Measurements from ENCODE around the gene CRKL. TPM values are rescaled to one million over a fixed set of nuclear protein-coding genes. Genes with fewer than 3 reads are reported as not detected.

Gene CRKL
- total RNA-seq, 1 donor from 2014 or later: 59.6 TPM

DNA sequence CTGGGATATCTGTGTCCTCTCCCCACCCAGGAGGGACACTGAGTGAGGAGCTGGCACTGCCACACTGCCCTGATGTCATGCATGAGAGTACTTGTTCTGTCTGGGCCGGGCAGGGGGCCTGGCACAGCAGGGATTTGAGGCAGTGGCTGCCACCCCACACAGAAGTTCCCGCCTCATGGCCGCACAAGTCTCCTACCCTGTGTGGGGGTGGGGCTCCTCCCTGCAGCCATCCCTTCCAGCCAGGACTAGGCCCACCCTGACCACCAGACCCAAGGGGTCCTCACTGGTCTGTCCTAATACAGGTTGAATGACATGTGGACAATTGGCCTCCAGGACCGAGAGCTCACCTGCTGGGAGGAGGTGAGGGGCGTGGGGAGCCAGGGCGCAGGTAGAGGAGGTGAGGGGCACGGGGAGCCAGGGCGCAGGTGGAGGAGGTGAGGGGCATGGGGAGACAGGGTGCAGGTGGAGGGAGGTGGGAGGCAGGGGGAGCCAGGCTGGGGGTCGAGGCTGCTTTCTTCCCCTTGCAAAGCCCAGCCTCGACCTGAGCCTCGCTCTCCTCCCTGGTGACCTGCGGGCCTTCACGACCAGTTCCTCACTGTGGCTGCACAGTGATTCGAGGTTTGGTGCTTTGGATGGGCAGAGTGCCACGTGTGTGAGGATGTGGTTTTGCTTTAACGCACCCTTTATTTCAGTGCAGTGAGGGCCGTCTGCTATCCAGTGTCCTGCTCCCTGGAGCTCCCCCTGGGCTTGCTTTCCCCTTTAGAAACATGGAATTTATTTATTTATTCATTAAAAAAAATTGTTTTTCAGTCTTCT lies 72.3 kb downstream of the CRKL start:
- peaks cover 2% of the 10 kb centered on the region for H3K9me3 Mint-ChIP-seq (ENCODE audit: unreplicated experiment)
- H3K4me1 Mint-ChIP-seq (ENCODE audit: low read depth, unreplicated experiment): no peaks in the 10 kb centered on the region
- no peak overlapping the region for H3K4me3 Mint-ChIP-seq (ENCODE audit: unreplicated experiment)
- no peak overlapping the region for H3K27ac Mint-ChIP-seq (ENCODE audit: unreplicated experiment)
- H3K27me3 Mint-ChIP-seq (ENCODE audit: unreplicated experiment): peaks cover 3% of the 10 kb centered on the region
- H3K36me3 Mint-ChIP-seq (ENCODE audit: unreplicated experiment): no peaks in the 10 kb centered on the region
- TF ChIP-seq, protein P1, sequence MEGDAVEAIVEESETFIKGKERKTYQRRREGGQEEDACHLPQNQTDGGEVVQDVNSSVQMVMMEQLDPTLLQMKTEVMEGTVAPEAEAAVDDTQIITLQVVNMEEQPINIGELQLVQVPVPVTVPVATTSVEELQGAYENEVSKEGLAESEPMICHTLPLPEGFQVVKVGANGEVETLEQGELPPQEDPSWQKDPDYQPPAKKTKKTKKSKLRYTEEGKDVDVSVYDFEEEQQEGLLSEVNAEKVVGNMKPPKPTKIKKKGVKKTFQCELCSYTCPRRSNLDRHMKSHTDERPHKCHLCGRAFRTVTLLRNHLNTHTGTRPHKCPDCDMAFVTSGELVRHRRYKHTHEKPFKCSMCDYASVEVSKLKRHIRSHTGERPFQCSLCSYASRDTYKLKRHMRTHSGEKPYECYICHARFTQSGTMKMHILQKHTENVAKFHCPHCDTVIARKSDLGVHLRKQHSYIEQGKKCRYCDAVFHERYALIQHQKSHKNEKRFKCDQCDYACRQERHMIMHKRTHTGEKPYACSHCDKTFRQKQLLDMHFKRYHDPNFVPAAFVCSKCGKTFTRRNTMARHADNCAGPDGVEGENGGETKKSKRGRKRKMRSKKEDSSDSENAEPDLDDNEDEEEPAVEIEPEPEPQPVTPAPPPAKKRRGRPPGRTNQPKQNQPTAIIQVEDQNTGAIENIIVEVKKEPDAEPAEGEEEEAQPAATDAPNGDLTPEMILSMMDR (IDR thresholded peaks at IDR 0.05; ENCODE audit: partially characterized antibody, unreplicated experiment): no peak
- DNase-seq: no peak

DNA sequence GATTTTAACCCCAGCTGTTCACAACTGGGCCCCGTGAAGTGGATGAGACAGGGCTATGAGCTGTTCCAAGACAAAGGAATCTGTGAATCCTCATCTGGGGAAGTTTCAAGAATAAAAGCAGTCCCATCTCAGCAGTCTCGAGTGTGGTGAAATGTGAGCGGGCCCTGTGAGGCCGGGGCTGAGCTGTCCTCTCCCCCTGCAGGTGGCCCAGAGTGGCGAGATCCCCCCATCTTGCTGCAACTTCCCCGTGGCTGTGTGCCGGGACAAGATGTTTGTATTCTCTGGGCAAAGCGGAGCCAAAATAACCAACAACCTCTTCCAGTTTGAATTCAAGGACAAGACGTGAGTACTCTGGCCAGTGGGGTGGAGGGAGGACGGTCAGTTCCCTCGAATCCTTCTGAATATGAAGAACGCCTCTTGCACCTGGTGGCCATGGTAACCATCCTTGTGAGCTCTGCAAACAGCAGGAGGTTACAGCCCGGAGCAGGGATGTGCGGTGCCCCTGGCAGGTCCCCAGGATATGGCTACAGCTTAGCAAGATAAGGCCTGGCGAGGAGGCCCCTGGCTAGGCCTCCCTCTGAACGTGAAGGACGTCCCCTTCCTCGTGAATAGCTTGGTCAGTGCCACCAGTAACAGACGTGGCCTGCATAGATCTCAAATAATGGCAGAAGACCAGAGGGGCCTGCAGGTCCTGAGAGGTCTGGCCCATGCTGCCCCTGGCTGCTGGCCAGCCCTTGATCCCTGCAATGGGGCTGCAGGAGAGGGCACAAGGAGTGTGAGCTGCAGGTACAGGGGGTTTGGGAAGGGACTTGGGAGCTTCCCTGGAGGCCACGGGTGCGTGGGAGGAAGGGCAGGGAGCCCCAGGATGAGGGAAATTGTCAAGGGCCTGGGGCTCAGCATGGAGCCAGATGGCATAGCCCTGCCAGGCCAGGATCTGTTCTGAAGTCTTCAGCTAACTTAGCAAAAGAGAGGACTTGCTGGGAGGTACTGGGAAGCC lies 73.3 kb downstream of the CRKL start:
- Mint-ChIP-seq H3K4me3 (ENCODE audit: unreplicated experiment) (no peak overlapping the region), H3K4me1 (ENCODE audit: low read depth, unreplicated experiment) (no peaks in the 10 kb centered on the region), H3K27me3 (ENCODE audit: unreplicated experiment) (peaks cover 5% of the 10 kb centered on the region), H3K36me3 (ENCODE audit: unreplicated experiment) (no peaks in the 10 kb centered on the region), H3K27ac (ENCODE audit: unreplicated experiment) (no peak overlapping the region), H3K9me3 (ENCODE audit: unreplicated experiment) (peaks cover 3% of the 10 kb centered on the region)
- DNase-seq: no peak
- TF ChIP-seq, protein P1 (IDR thresholded peaks at IDR 0.05; ENCODE audit: partially characterized antibody, unreplicated experiment): no peak

DNA sequence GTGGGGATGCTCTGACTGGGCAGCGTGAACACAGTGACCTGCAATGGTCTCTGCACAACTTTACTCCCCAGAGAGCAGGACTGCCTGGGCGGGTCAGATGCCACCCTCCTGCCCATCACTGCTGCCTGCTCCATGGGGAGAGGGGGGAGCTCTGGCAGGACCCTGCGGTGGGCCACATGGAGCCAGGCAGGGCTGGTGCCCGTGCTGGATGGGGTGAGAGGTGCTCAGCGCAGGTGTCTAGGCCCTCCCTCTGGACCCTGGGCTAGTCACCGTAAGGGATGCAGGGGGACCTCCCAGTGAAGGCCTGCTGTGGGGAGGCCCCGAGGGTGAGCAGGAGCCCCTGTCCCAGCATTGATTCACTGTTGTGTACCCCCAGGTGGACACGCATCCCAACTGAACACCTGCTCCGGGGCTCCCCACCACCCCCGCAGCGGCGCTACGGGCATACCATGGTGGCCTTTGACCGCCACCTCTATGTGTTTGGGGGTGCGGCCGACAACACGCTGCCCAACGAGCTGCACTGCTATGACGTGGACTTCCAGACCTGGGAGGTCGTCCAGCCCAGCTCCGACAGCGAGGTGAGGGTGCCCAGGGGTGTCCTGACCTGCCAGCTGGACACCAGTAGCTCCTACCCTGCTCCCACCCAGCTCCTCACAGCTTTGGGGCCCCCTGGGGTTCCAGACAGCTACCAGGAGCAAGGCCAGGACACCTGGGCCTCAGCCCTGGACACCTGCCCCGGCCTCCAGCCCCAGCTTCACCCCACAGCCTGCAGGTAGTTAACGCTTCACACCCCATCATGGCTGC lies 74.2 kb downstream of the CRKL start:
- Mint-ChIP-seq H3K36me3 (ENCODE audit: unreplicated experiment) (no peaks in the 10 kb centered on the region), H3K4me1 (ENCODE audit: low read depth, unreplicated experiment) (no peaks in the 10 kb centered on the region), H3K27me3 (ENCODE audit: unreplicated experiment) (peaks cover 5% of the 10 kb centered on the region), H3K4me3 (ENCODE audit: unreplicated experiment) (no peak overlapping the region), H3K27ac (ENCODE audit: unreplicated experiment) (no peak overlapping the region), H3K9me3 (ENCODE audit: unreplicated experiment) (peaks cover 3% of the 10 kb centered on the region)
- TF ChIP-seq, protein P1 (IDR thresholded peaks at IDR 0.05; ENCODE audit: partially characterized antibody, unreplicated experiment): no peak
- no peak for DNase-seq

DNA sequence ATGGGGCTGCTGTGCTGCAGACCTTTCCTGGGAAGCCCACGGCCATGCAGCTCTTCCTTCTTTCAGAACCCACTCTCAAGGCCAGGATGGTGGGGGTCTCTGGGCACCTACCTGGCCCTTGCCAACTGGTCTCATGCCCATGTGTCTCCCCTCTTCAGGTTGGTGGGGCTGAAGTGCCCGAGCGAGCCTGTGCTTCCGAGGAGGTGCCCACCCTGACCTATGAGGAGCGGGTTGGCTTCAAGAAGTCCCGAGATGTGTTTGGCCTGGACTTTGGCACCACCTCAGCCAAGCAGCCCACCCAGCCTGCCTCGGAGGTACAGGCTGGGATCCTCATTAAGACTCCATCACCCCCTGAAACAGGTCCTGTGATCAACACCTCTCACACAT lies 74.8 kb downstream of the CRKL start:
- H3K4me1 Mint-ChIP-seq (ENCODE audit: low read depth, unreplicated experiment): no peaks in the 10 kb centered on the region
- TF ChIP-seq, protein P1 (IDR thresholded peaks at IDR 0.05; ENCODE audit: partially characterized antibody, unreplicated experiment): no peak
- H3K4me3 Mint-ChIP-seq (ENCODE audit: unreplicated experiment): no peak overlapping the region
- H3K9me3 Mint-ChIP-seq (ENCODE audit: unreplicated experiment): peaks cover 3% of the 10 kb centered on the region
- no peaks in the 10 kb centered on the region for H3K36me3 Mint-ChIP-seq (ENCODE audit: unreplicated experiment)
- no peak for DNase-seq
- no peak overlapping the region for H3K27ac Mint-ChIP-seq (ENCODE audit: unreplicated experiment)
- H3K27me3 Mint-ChIP-seq (ENCODE audit: unreplicated experiment): peaks cover 5% of the 10 kb centered on the region
